ENCODE data around the gene AKT3. TPM values are rescaled to one million over a fixed set of nuclear protein-coding genes. Genes with fewer than 3 reads are reported as not detected.

AKT3 gene
- total RNA-seq, 6 donors from 2014 or later: 23.0 to 51.2 (median 46.8) TPM

DNA sequence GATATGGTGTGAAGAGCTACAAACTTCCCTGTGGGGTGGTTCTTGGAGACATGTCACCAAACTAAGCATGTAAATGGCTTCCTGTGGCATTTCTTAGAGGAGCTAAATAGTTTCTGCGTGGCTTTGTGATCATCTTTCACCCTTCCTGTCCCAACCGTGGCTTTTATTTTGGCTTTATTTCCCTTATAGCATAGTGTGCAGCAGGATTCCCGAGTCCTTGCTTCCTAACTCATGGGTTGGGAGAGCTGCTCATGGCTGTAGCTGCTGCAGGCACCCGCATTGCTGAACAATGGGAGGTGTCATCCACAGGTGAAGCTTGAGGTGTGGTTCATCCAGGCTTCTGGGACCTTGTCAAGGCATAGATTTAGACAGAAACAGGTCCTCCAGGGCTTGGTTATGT, 402.2 kb downstream of the AKT3 start:
- no peaks in the 10 kb centered on the region for H3K27me3 ChIP-seq
- no peak overlapping the region for H3K4me3 ChIP-seq
- no peaks in the 10 kb centered on the region for H3K9me3 ChIP-seq
- peaks cover 8 to 26% (median 15%) of the 10 kb centered on the region in 4 donors for H3K4me1 ChIP-seq
- TF ChIP-seq POLR2AphosphoS5 (IDR thresholded peaks at IDR 0.05): no peak
- no peak for TF ChIP-seq EP300 (IDR thresholded peaks at IDR 0.05)
- TF ChIP-seq POLR2A (IDR thresholded peaks at IDR 0.05): no peak
- TF ChIP-seq, protein P1, sequence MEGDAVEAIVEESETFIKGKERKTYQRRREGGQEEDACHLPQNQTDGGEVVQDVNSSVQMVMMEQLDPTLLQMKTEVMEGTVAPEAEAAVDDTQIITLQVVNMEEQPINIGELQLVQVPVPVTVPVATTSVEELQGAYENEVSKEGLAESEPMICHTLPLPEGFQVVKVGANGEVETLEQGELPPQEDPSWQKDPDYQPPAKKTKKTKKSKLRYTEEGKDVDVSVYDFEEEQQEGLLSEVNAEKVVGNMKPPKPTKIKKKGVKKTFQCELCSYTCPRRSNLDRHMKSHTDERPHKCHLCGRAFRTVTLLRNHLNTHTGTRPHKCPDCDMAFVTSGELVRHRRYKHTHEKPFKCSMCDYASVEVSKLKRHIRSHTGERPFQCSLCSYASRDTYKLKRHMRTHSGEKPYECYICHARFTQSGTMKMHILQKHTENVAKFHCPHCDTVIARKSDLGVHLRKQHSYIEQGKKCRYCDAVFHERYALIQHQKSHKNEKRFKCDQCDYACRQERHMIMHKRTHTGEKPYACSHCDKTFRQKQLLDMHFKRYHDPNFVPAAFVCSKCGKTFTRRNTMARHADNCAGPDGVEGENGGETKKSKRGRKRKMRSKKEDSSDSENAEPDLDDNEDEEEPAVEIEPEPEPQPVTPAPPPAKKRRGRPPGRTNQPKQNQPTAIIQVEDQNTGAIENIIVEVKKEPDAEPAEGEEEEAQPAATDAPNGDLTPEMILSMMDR (IDR thresholded peaks at IDR 0.05): no peak
- WGBS, 2 donors: 55 to 59% methylated on average over 4 of the region's 4 CpGs
- no peak for DNase-seq
- H3K27ac ChIP-seq: peak overlapping the region in 1 of 4 donors; percentile 37
- H3K36me3 ChIP-seq: peaks cover 0 to 6% (median 0%) of the 10 kb centered on the region in 4 donors
- no peak for ATAC-seq (ENCODE audit: low FRiP score in 2 of 2)

DNA sequence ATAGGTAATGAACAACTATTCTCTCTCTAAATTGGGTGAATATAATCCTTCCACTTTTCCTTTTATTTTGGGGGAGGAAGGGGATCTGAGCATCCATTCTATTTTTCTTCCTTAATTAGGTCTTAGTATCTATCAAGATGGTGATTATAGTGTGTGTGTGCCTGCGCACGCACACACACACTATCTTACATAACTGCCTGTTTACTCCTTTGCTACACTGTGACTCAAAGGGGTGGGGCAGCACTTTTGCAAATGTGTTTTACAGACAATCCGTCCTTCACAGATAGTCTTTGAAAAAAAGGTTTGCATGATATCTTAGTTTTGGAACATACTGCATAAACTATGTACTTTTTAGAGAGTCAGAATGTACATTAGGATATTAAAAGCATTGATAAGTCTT, 402.7 kb downstream of the AKT3 start:
- no peak overlapping the region for H3K4me3 ChIP-seq
- no peaks in the 10 kb centered on the region for H3K9me3 ChIP-seq
- peak in 1 of 2 donors; percentile 75 for ATAC-seq (ENCODE audit: low FRiP score in 2 of 2)
- H3K27me3 ChIP-seq: no peaks in the 10 kb centered on the region
- TF ChIP-seq POLR2AphosphoS5 (IDR thresholded peaks at IDR 0.05): no peak
- no peak for TF ChIP-seq EP300 (IDR thresholded peaks at IDR 0.05)
- TF ChIP-seq, protein P1 (IDR thresholded peaks at IDR 0.05): no peak
- TF ChIP-seq POLR2A (IDR thresholded peaks at IDR 0.05): no peak
- WGBS, 2 donors: 38 to 46% methylated on average over 3 of the region's 3 CpGs
- DNase-seq: peak in 1 of 2 donors; percentile 27
- H3K36me3 ChIP-seq: peaks cover 0 to 6% (median 0%) of the 10 kb centered on the region in 4 donors
- no peak overlapping the region for H3K27ac ChIP-seq
- H3K4me1 ChIP-seq: peaks cover 8 to 31% (median 15%) of the 10 kb centered on the region in 4 donors

DNA sequence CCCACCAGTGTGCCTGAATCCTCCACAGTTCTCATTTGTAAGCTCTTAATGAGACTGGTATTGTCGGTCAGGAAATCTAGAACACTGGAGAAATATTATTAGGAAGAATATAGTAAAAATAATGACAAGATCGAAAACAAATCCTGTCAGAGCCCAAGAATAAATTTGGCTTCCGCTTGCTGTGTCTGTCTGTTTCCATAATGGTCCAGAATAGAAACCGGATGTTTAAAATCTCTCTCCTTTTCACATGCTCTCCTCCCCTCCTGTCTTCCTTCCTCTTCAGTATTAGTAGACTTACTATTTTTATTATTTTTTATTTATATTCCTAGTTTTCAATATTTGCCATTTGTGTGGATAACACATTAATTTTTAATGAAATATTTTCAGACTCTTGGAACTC, 406.5 kb downstream of the AKT3 start:
- ATAC-seq (ENCODE audit: low FRiP score in 2 of 2) (no peak), DNase-seq (no peak)
- no peaks in the 10 kb centered on the region for H3K27me3 ChIP-seq
- H3K9me3 ChIP-seq: no peaks in the 10 kb centered on the region
- H3K4me1 ChIP-seq: peaks cover 8 to 35% (median 20%) of the 10 kb centered on the region in 4 donors
- no peak for TF ChIP-seq POLR2A (IDR thresholded peaks at IDR 0.05)
- TF ChIP-seq POLR2AphosphoS5 (IDR thresholded peaks at IDR 0.05): no peak
- TF ChIP-seq, protein P1 (IDR thresholded peaks at IDR 0.05): no peak
- TF ChIP-seq EP300 (IDR thresholded peaks at IDR 0.05): no peak
- no peaks in the 10 kb centered on the region for H3K36me3 ChIP-seq
- H3K27ac ChIP-seq: peak overlapping the region in 1 of 4 donors; percentile 45
- H3K4me3 ChIP-seq: no peak overlapping the region
- WGBS, 2 donors: 46 to 48% methylated on average over 4 of the region's 4 CpGs

DNA sequence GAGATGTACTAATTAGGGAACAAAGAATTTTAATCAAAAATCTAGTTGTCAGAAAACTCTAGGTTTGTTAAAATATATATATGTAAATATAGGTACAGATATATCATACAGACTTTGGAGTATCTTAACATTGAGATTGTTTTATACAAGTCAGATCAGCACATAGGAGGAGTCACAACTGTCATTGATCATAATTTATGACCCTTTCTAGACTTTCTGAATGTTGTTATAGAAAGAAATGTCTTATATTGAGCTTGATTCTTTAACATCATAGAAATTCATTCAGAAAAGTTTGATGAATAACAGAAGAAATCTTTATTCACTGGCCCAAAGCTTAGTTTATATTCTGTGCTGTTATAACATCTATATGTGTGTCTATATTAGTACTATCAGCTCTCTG, 408.4 kb downstream of the AKT3 start:
- TF ChIP-seq, protein P1 (IDR thresholded peaks at IDR 0.05): no peak
- TF ChIP-seq POLR2AphosphoS5 (IDR thresholded peaks at IDR 0.05) (no peak), POLR2A (IDR thresholded peaks at IDR 0.05) (no peak), EP300 (IDR thresholded peaks at IDR 0.05) (no peak)
- ATAC-seq (ENCODE audit: low FRiP score in 2 of 2) (no peak), DNase-seq (no peak)
- H3K4me3 ChIP-seq: no peak overlapping the region
- no peaks in the 10 kb centered on the region for H3K27me3 ChIP-seq
- no peak overlapping the region for H3K27ac ChIP-seq
- peaks cover 0 to 3% (median 0%) of the 10 kb centered on the region in 4 donors for H3K36me3 ChIP-seq
- no peaks in the 10 kb centered on the region for H3K9me3 ChIP-seq
- peaks cover 0 to 19% (median 14%) of the 10 kb centered on the region in 4 donors for H3K4me1 ChIP-seq

DNA sequence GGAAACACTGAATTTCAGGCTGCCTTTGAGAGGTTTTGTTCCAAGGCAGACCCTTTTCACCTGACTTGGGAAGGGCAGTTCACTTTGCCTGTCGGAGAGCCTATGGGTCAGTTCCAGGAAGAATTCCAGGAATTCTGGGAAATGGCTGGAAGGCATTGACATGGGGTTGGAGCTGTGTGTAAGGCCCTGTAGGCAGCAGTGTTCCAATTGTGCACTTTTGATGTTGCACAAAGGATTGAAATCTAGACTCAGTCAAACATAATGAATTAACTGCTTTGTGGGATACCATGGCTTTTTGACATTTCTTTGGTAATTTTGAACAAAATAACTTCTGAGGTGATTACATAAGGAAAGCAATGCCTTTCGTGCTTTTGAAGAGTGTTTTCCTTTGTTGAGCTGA, 409.6 kb downstream of the AKT3 start:
- H3K4me3 ChIP-seq: no peak overlapping the region
- H3K36me3 ChIP-seq: peaks cover 0 to 3% (median 0%) of the 10 kb centered on the region in 4 donors
- no peak for DNase-seq
- WGBS, 2 donors: 65 to 68% methylated on average over 2 of the region's 2 CpGs
- ATAC-seq (ENCODE audit: low FRiP score in 2 of 2): no peak
- H3K4me1 ChIP-seq: peaks cover 0 to 14% (median 12%) of the 10 kb centered on the region in 4 donors
- H3K27ac ChIP-seq: no peak overlapping the region
- H3K27me3 ChIP-seq: no peaks in the 10 kb centered on the region
- no peaks in the 10 kb centered on the region for H3K9me3 ChIP-seq
- no peak for TF ChIP-seq POLR2AphosphoS5 (IDR thresholded peaks at IDR 0.05)
- no peak for TF ChIP-seq POLR2A (IDR thresholded peaks at IDR 0.05)
- TF ChIP-seq, protein P1 (IDR thresholded peaks at IDR 0.05): no peak
- no peak for TF ChIP-seq EP300 (IDR thresholded peaks at IDR 0.05)

Measured in upper lobe of left lung (tissue), 6 donors.